HepG2 (cell line): ENCODE results near the gene SNHG17. TPM values are rescaled to one million over a fixed set of nuclear protein-coding genes. Genes with fewer than 3 reads are reported as not detected.

Experiments
- AKAP8 ChIP-seq: sonication (generic); formaldehyde crosslinking; IDR thresholded peaks from 2 replicates; pipeline ENCODE4 v1.5.1; 2020; ENCODE audit warnings: mild to moderate bottlenecking, missing genetic modification reagents
- BHLHE40 ChIP-seq: IDR thresholded peaks from 2 replicates; pipeline ENCODE4 v1.6.1; 2011; ENCODE audit warnings: low read length, improper control_type of control experiment
- FOSL2 ChIP-seq: sonication (generic); formaldehyde crosslinking; IDR thresholded peaks from 2 replicates; pipeline ENCODE4 v1.4.0; 2020; ENCODE audit warnings: missing genetic modification reagents
- GLI4 ChIP-seq: sonication (generic); formaldehyde crosslinking; IDR thresholded peaks from 2 replicates; pipeline ENCODE4 v1.5.1; 2020; ENCODE audit warnings: missing genetic modification reagents, mild to moderate bottlenecking, moderate library complexity, borderline replicate concordance
- HIC2 ChIP-seq: sonication (generic); formaldehyde crosslinking; IDR thresholded peaks from 2 replicates; pipeline ENCODE4 v1.9.0; 2022; ENCODE audit warnings: low read depth, missing genetic modification reagents
- HOXA3 ChIP-seq: sonication (generic); formaldehyde crosslinking; IDR thresholded peaks from 2 replicates; pipeline ENCODE4 v1.5.0; 2020; ENCODE audit warnings: missing genetic modification reagents
- IKZF4 ChIP-seq: sonication (generic); formaldehyde crosslinking; IDR thresholded peaks from 2 replicates; pipeline ENCODE4 v1.5.1; 2020; ENCODE audit warnings: borderline replicate concordance, mild to moderate bottlenecking, low read depth, missing genetic modification reagents; ENCODE audit errors: not compliant biosample characterization
- MTF2 ChIP-seq: sonication (generic); formaldehyde crosslinking; IDR thresholded peaks from 2 replicates; pipeline ENCODE4 v1.5.0; 2020; ENCODE audit warnings: missing genetic modification reagents, borderline replicate concordance
- MYC ChIP-seq: sonication (generic); formaldehyde crosslinking; IDR thresholded peaks from 2 replicates; pipeline ENCODE4 v1.9.0; 2021; ENCODE audit warnings: missing genetic modification reagents, borderline replicate concordance
- NRL ChIP-seq: sonication (generic); formaldehyde crosslinking; IDR thresholded peaks from 2 replicates; pipeline ENCODE4 v1.5.0; 2020; ENCODE audit warnings: missing genetic modification reagents, mild to moderate bottlenecking, moderate library complexity, borderline replicate concordance
- PCBP1 ChIP-seq: fragments of 200-400 bp; formaldehyde crosslinking; IDR thresholded peaks from 2 replicates; pipeline ENCODE4 v1.6.1; 2017; ENCODE audit warnings: mild to moderate bottlenecking, low read depth, low read length, borderline replicate concordance
- RELA ChIP-seq: sonication (generic); formaldehyde crosslinking; IDR thresholded peaks from 2 replicates; pipeline ENCODE4 v1.4.0; 2020; ENCODE audit warnings: missing genetic modification reagents
- TEF ChIP-seq: sonication (generic); formaldehyde crosslinking; IDR thresholded peaks from 2 replicates; pipeline ENCODE4 v1.5.0; 2020; ENCODE audit warnings: missing genetic modification reagents
- THAP11 ChIP-seq: IDR thresholded peaks from 2 replicates; pipeline ENCODE4 v1.6.1; 2016; ENCODE audit warnings: missing biosample characterization, missing genetic modification reagents
- THAP8 ChIP-seq: sonication (generic); formaldehyde crosslinking; IDR thresholded peaks from 2 replicates; pipeline ENCODE4 v1.5.1; 2020; ENCODE audit warnings: missing genetic modification reagents, mild to moderate bottlenecking, borderline replicate concordance
- ZC3H13 ChIP-seq: sonication (generic); formaldehyde crosslinking; IDR thresholded peaks from 2 replicates; pipeline ENCODE4 v1.8.1; 2023; ENCODE audit warnings: mild to moderate bottlenecking, missing genetic modification reagents, moderate library complexity
- ZGPAT ChIP-seq: IDR thresholded peaks from 2 replicates; pipeline ENCODE4 v1.6.1; 2016; ENCODE audit warnings: mild to moderate bottlenecking
- ZNF138 ChIP-seq: sonication (generic); formaldehyde crosslinking; IDR thresholded peaks from 2 replicates; pipeline ENCODE4 v1.5.0; 2020; ENCODE audit warnings: mild to moderate bottlenecking, low read depth, missing genetic modification reagents
- ZNF33A ChIP-seq: sonication (generic); formaldehyde crosslinking; IDR thresholded peaks from 2 replicates; pipeline ENCODE4 v1.5.1; 2020; ENCODE audit warnings: missing genetic modification reagents, mild to moderate bottlenecking, moderate library complexity, borderline replicate concordance
- ZNF615 ChIP-seq: sonication (generic); formaldehyde crosslinking; IDR thresholded peaks from 2 replicates; pipeline ENCODE4 v1.5.0; 2020; ENCODE audit warnings: mild to moderate bottlenecking, missing genetic modification reagents, borderline replicate concordance
- ZNF674 ChIP-seq: sonication (generic); formaldehyde crosslinking; IDR thresholded peaks from 2 replicates; pipeline ENCODE4 v1.5.0; 2020; ENCODE audit warnings: low read depth, mild to moderate bottlenecking, missing genetic modification reagents
- ZNF740 ChIP-seq: sonication (generic); formaldehyde crosslinking; IDR thresholded peaks from 2 replicates; pipeline ENCODE4 v1.4.0; 2020; ENCODE audit warnings: missing genetic modification reagents
- ZNF878 ChIP-seq: sonication (generic); formaldehyde crosslinking; IDR thresholded peaks from 2 replicates; pipeline ENCODE4 v1.8.1; 2023; ENCODE audit warnings: mild to moderate bottlenecking, missing genetic modification reagents, moderate library complexity
- polyA plus RNA-seq, 8 experiments: library from polyadenylated mRNA; depleted of rRNA in 3 of 8; stranded (reverse) in 7 of 8; unstranded in 1 of 8; fragments of >200 nt; fragmentation: Illumina TruSeq in 4 of 8; extraction: Trizol in 4 of 8; gene quantifications; 2 replicates each; pipeline versions ENCODE4 v1.2.1 to v1.2.3, GENCODE V29; 2011 to 2016; ENCODE audit warnings: low read depth in 4 of 8, missing spikeins in 1 of 8, mixed read lengths in 1 of 8; ENCODE audit not compliant: insufficient read depth in 1 of 8
- total RNA-seq, 5 experiments: library from RNA; depleted of rRNA; stranded (reverse); fragments of >200 nt; fragmentation: Illumina TruSeq; extraction: Trizol; gene quantifications; 2 replicates each; pipeline ENCODE4 v1.2.3, GENCODE V29; 2016; ENCODE audit warnings: low read depth in 1 of 5

The SNHG17 gene
- total and polyA plus RNA-seq, 2 of the 13 experiments (the other 11 are each of a cell fraction or from before 2014, with no cell fraction given) = 26.2 to 41.2 TPM

GRCh38 chr20:38472513-38473366, 37.6 kb upstream of the SNHG17 start, which contains the start of gene RALGAPB (continued):
- no peak for TF ChIP-seq RELA
- TF ChIP-seq TEF = no peak; the same call in 1 of the 2 replicates
- peak; percentile 85 for TF ChIP-seq MYC
- TF ChIP-seq HIC2 (CRISPR knock-in tag) = no peak
- peak; percentile 87 for TF ChIP-seq ZGPAT (CRISPR knock-in tag)
- TF ChIP-seq IKZF4 (CRISPR knock-in tag) = no peak
- no peak for TF ChIP-seq THAP8
- TF ChIP-seq THAP11 (CRISPR knock-in tag) = peak; percentile 95
- TF ChIP-seq ZNF138 (CRISPR knock-in tag) = peak; percentile 71; the same call in 1 of the 2 replicates
- TF ChIP-seq MTF2 (CRISPR knock-in tag) = no peak
- TF ChIP-seq HOXA3 (CRISPR knock-in tag) = peak; percentile 98
- TF ChIP-seq AKAP8 (CRISPR knock-in tag) = peak; percentile 71; the same call in 1 of the 2 replicates
- no peak for TF ChIP-seq ZNF33A (CRISPR knock-in tag)
- TF ChIP-seq FOSL2 (CRISPR knock-in tag) = peak; percentile 64
- peak; percentile 79 for TF ChIP-seq NRL (CRISPR knock-in tag)
- TF ChIP-seq ZC3H13 (CRISPR knock-in tag) = no peak; the same call in 1 of the 2 replicates
- TF ChIP-seq ZNF674 (CRISPR knock-in tag) = peak; percentile 98
- TF ChIP-seq BHLHE40 = peak; percentile 44; the same call in 1 of the 2 replicates
- TF ChIP-seq ZNF740 (CRISPR knock-in tag) = no peak
- TF ChIP-seq ZNF615 (CRISPR knock-in tag) = no peak
- 0 out of 2 replicates have a peak, but pooled peaks have one; percentile 19 for TF ChIP-seq PCBP1
- peak; percentile 57; the same call in 1 of the 2 replicates for TF ChIP-seq GLI4
- TF ChIP-seq ZNF878 (CRISPR knock-in tag) = no peak
